Colon (tissue), 2 donors: Measurements from ENCODE around the gene VAV1.
"Not testable (repeated sequence)": the region's sequence is repeated elsewhere in the genome, so short reads cannot be mapped to it uniquely, and the experiment has no call there.

Experiments used
- FAIRE-seq: peaks from 2 replicates; lab custom pipeline; 2012; peaks lifted over from hg19 to GRCh38; lab: Jason Lieb, UNC
- donor health status: control.
- donor health status: control.

The VAV1 gene

GRCh38 chr19:6760606-6761005, 11.9 kb upstream of the VAV1 start:
- FAIRE-seq, result no peak

- FAIRE-seq, result no peak
Measured at GRCh38 chr19:6761053-6761676, 11.3 kb upstream of the VAV1 start.

- not testable (repeated sequence) for FAIRE-seq
Measured at GRCh38 chr19:6762253-6762797, 10.2 kb upstream of the VAV1 start.

DNA sequence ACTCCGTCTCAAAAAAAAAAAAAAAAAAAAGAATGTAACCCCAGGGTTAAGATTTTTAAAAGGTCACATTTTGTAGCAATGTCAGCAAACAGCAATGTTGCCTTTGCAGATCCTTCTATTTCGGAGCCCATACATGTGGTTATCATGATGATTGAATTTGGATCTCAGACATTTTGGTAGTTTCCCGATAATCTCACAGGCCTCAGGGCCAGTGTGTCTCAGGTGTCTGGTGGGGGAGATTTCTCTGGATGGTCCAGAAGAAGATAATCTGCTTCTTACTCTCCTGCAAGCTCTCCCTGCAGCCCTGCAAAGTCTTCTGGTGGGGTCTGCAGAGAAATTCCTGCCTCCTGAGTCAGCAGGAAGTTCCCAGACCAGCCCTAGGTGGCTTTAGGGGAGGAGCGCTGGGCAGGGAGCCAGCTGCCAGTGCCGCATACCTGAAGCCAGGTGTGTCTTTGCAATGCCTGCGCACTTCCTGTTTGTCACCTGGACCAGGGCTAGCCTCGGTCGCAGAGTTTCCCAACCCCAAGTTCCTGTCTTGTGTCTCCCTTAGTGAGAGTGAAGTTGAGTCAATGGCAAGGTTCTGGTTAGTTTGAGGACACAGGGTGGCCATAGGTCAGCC, 6.7 kb upstream of the VAV1 start:
- FAIRE-seq, result no peak

- FAIRE-seq, result no peak
Measured at GRCh38 chr19:6766357-6767080, 6.0 kb upstream of the VAV1 start.

DNA sequence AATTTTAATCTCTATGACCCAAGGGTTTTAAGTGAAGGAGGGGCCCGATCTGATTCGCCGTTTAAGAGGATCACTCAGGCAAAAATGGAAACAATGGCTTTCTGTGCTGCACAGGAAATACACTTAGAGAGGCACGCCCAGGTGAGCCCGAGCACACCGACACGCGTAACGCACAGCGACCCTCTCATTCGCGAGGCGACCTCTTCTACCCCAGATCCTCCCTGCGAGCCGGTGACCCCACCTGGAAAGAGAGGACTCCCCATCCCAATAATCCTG, 5.5 kb upstream of the VAV1 start:
- FAIRE-seq, result no peak

GRCh38 chr19:6767357-6768235, 4.9 kb upstream of the VAV1 start, which contains the start of gene SH2D3A:
Gene SH2D3A, minus strand, starts transcription at chr19:6767435. Its CDS starts 3,687 bp downstream, at chr19:6763748.
- no peak for FAIRE-seq

DNA sequence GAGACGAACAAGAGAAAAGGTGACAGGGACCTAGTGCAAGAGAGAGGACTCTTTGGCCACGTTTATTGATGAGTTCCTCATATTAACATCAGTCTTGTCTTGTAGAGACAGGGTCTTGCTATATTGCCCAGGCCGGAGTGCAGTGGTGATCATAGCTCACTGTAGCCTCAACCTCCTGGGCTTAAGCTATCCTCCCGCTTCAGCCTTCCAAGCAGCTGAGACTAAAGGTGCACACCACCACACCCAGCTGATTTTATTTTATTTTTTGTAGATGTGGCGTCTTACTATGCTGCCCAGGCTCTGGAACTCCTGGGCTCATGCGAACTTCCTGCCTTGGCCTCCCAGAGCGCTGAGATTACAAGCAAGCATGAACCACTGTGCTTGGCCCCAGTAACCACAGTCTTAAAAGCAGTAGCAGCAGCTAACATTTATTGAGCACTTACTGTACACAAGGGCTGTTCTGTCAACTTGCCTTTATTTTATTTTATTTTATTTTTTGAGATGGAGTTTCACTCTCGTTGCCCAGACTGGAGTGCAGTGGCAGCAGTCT, 4.2 kb upstream of the VAV1 start:
- no peak for FAIRE-seq

- FAIRE-seq, result no peak
Measured at GRCh38 chr19:6769006-6769619, 3.4 kb upstream of the VAV1 start.

- FAIRE-seq, result not testable (repeated sequence)
Measured at GRCh38 chr19:6771648-6772027, 870 bp upstream of the VAV1 start.

DNA sequence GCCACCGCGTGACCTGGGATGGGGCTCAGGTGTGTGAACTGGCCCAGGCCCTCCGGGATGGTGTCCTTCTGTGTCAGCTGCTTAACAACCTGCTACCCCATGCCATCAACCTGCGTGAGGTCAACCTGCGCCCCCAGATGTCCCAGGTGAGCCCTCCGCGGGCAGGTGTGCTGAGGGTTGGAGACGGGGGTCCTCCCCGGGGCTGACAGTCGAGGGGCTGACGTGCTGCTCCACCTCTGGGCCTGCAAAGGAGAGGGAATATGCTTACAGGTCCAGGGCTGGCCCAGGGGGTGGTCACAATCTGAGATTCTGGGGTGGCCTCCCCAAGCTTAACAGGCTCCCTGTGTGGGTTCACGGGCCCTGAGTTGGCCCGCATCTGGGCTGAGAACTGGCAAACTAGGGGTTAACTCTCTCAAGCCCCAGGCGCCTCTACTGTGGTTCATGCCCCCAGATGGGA, 386 bp downstream of the VAV1 start:
- no peak for FAIRE-seq

DNA sequence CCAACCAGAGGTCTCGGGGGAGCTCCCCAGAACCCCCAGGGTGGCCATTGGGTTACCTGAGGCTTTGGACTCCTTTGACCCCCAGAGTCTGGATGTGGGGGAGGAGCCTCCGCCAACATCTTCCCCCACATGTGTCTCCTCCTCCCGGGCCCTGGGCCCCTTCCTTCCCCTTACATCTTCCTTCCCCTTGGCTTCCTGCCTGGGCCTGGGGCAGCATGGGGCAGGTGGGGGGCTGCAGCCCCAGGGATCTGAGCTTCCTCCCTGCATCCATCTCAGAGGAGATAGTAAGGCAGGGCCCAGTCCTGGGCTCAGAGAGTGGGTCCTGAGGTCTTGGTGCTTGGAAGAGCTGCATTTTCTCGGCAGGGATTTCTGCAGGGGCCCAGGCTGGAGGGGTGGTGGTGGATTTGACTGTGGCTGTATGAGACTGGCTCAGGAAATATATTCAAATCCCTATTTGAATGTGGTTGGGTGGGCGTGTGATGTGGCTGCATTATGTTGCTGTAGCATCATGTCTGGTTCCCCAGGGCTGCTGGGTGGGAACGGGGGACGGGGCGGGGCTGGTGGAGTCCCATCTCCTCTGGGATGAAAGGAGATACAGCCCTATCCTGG, 919 bp downstream of the VAV1 start:
- FAIRE-seq, result no peak

GRCh38 chr19:6774821-6775707, 2.6 kb downstream of the VAV1 start:
- FAIRE-seq, result no peak

- not testable (repeated sequence) for FAIRE-seq
Measured at GRCh38 chr19:6776045-6776444, 3.5 kb downstream of the VAV1 start.

GRCh38 chr19:6776999-6777398, 4.5 kb downstream of the VAV1 start:
- no peak for FAIRE-seq

- FAIRE-seq, result no peak
Measured at GRCh38 chr19:6777434-6777833, 4.9 kb downstream of the VAV1 start.

GRCh38 chr19:6778386-6778785, 5.9 kb downstream of the VAV1 start:
- no peak for FAIRE-seq

DNA sequence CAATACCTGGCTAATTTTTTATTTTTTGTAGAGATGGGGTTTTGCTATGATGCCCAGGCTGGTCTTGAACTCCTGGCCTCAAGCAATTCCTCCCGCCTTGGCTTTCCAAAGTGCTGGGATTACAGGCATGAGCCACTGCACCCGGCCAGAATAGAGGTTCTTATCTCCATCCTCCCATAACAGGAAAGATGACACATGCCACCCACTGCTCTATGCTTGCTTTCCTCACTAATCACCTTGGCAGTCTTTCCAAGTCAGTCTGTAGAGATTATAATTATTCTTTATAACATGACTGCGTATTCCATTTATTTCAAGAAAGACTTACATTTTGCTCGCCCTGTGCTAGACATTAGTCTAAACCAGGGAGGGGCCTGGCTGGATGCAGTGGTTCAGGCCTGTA, 6.7 kb downstream of the VAV1 start:
- FAIRE-seq, result no peak

DNA sequence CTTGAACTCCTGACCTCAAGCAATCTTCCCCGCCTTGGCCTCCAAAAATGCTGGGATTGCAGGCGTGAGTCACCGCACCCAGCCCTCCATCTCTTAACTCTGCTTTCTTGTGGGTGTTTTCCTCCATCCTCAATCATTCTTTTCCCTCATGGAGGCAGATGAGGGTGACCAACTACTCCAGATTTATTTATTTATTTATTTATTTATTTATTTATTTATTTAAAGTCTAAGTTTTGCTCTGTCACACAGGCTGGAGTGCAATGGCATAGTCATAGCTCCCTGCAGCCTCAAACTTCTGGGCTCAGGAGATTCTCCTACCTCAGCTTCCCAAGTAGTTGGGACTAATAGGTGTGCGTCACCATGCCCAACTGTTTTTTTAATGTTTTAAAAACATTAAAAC, 14.9 kb downstream of the VAV1 start:
- no peak for FAIRE-seq

GRCh38 chr19:6788896-6789295, 16.4 kb downstream of the VAV1 start:
- FAIRE-seq, result no peak
